H1 (cell line): Measurements from ENCODE around the gene TRIM65. TPM values are rescaled to one million over a fixed set of nuclear protein-coding genes. Genes with fewer than 3 reads are reported as not detected.
"Not testable (repeated sequence)": the region's sequence is repeated elsewhere in the genome, so short reads cannot be mapped to it uniquely, and the experiment has no call there.

Experiments
- CTCF ChIA-PET: fragments of 300-600 bp; sonication (Branson Sonifier 250); formaldehyde crosslinking; loops from one replicate; lab custom pipeline; 2021; ENCODE audit not compliant: partially characterized antibody; lab: Charles Lee
- POLR2A ChIA-PET: fragments of 300-600 bp; sonication (Branson Sonifier 250); formaldehyde crosslinking; loops from one replicate; lab custom pipeline; 2021; ENCODE audit warnings: inconsistent platforms; ENCODE audit not compliant: partially characterized antibody; lab: Charles Lee
- DNase-seq, 2 experiments: peaks; one replicate each; pipeline versions ENCODE4 v3.0.0 to v3.0.0-alpha.2; 2010 to 2022; ENCODE audit warnings: low spot score in 2 of 2, low read depth in 1 of 2, mixed read lengths in 1 of 2
- FAIRE-seq: peaks from 2 replicates; lab custom pipeline; 2011; peaks lifted over from hg19 to GRCh38; lab: Jason Lieb, UNC
- H2AFZ ChIP-seq: 2 replicates; pipeline ENCODE4 v1.8.1; 2012; ENCODE audit warnings: low read length, inconsistent platforms
- H2AK5ac ChIP-seq: 2 replicates; pipeline ENCODE4 v1.6.1; 2013; ENCODE audit warnings: low read depth, low read length
- H2BK120ac ChIP-seq: replicated peaks from 2 replicates; pipeline ENCODE3; 2013; ENCODE audit warnings: low read depth, low read length, inconsistent platforms
- H2BK12ac ChIP-seq: 2 replicates; pipeline ENCODE4 v1.6.1; 2013; ENCODE audit warnings: low read depth, low read length
- H2BK15ac ChIP-seq: 2 replicates; pipeline ENCODE4 v1.6.1; 2013; ENCODE audit warnings: low read length
- H2BK20ac ChIP-seq: 2 replicates; pipeline ENCODE4 v1.6.1; 2013; ENCODE audit warnings: low read length
- H2BK5ac ChIP-seq: 2 replicates; pipeline ENCODE4 v1.6.1; 2013; ENCODE audit warnings: low read depth, low read length
- H3K14ac ChIP-seq: 2 replicates; pipeline ENCODE4 v1.6.1; 2013; ENCODE audit warnings: inconsistent platforms; ENCODE audit not compliant: insufficient read length
- H3K18ac ChIP-seq: 2 replicates; pipeline ENCODE4 v1.6.1; 2013; ENCODE audit warnings: low read length; ENCODE audit errors: extremely low read depth
- H3K23ac ChIP-seq: 2 replicates; pipeline ENCODE4 v1.6.1; 2013; ENCODE audit warnings: inconsistent platforms; ENCODE audit not compliant: insufficient read length
- H3K23me2 ChIP-seq: 2 replicates; pipeline ENCODE4 v1.6.1; 2013; ENCODE audit warnings: low read depth, low read length
- H3K27ac ChIP-seq: 2 replicates; pipeline ENCODE4 v1.6.1; 2011; ENCODE audit warnings: low read depth, low read length, inconsistent platforms
- H3K27me3 ChIP-seq, 4 experiments: replicated peaks in 1 of 4; 1 replicate in 1 of 4; 2 replicates in 3 of 4; pipeline versions ENCODE4 v1.6.1 to v1.8.1; 2011 to 2013; ENCODE audit warnings: low read length in 3 of 4, mild to moderate bottlenecking in 3 of 4, inconsistent platforms in 2 of 4, mixed read lengths in 2 of 4, moderate library complexity in 1 of 4; ENCODE audit not compliant: control insufficient read depth in 3 of 4, insufficient read depth in 3 of 4; ENCODE audit errors: extremely low read depth in 1 of 4
- H3K36me3 ChIP-seq, 4 experiments: 2 replicates each; pipeline versions ENCODE4 v1.6.1 to v1.8.1; 2011 to 2013; ENCODE audit warnings: mild to moderate bottlenecking in 4 of 4, low read length in 3 of 4, moderate library complexity in 2 of 4, control low read depth in 1 of 4, inconsistent platforms in 1 of 4; ENCODE audit not compliant: insufficient read depth in 4 of 4, control insufficient read depth in 2 of 4
- H3K4ac ChIP-seq: replicated peaks from 2 replicates; pipeline ENCODE3; 2013; ENCODE audit warnings: low read length, low read depth, mixed read lengths, inconsistent platforms; ENCODE audit not compliant: insufficient read length
- H3K4me1 ChIP-seq, 4 experiments: replicated peaks in 1 of 4; 1 replicate in 1 of 4; 2 replicates in 3 of 4; pipeline versions ENCODE4 v1.6.1 to v1.8.1; 2011 to 2013; ENCODE audit warnings: low read length in 3 of 4, inconsistent platforms in 2 of 4, mixed read lengths in 1 of 4; ENCODE audit not compliant: insufficient read depth in 4 of 4, control insufficient read depth in 3 of 4
- H3K4me2 ChIP-seq, 2 experiments: 2 replicates each; pipeline versions ENCODE4 v1.6.1 to v1.8.1; 2011 to 2013; ENCODE audit warnings: low read depth in 2 of 2, low read length in 2 of 2, control low read depth in 1 of 2, inconsistent platforms in 1 of 2, mild to moderate bottlenecking in 1 of 2; ENCODE audit not compliant: insufficient read depth in 1 of 2
- H3K4me3 ChIP-seq, 4 experiments: fragments of 200-600, 300-600 bp in 1 of 4; sonication (generic), shearing (Covaris generic), sonication (Bioruptor Twin) in 1 of 4; 2 replicates each; pipeline versions ENCODE4 v1.5.1 to v1.8.1; 2011 to 2016; ENCODE audit warnings: low read length in 4 of 4, low read depth in 3 of 4, control low read depth in 2 of 4, inconsistent platforms in 2 of 4, mild to moderate bottlenecking in 2 of 4, mixed read lengths in 1 of 4, moderate library complexity in 1 of 4; ENCODE audit not compliant: insufficient read depth in 2 of 4; ENCODE audit errors: extremely low read depth in 1 of 4
- H3K56ac ChIP-seq: replicated peaks from 2 replicates; pipeline ENCODE3; 2013; ENCODE audit warnings: low read depth, mild to moderate bottlenecking, mixed read lengths, low read length, inconsistent platforms; ENCODE audit not compliant: insufficient read length
- H3K79me1 ChIP-seq: 2 replicates; pipeline ENCODE4 v1.6.1; 2013; ENCODE audit warnings: low read depth, low read length, control low read depth
- H3K79me2 ChIP-seq, 2 experiments: 2 replicates each; pipeline versions ENCODE4 v1.6.1 to v1.8.1; 2012 to 2013; ENCODE audit warnings: low read length in 2 of 2, mild to moderate bottlenecking in 2 of 2, inconsistent platforms in 1 of 2; ENCODE audit not compliant: insufficient read depth in 2 of 2, control insufficient read depth in 1 of 2
- H3K9ac ChIP-seq, 4 experiments: replicated peaks in 1 of 4; 1 replicate in 1 of 4; 2 replicates in 3 of 4; pipeline versions ENCODE4 v1.6.1 to v1.8.1; 2011 to 2013; ENCODE audit warnings: low read depth in 3 of 4, low read length in 3 of 4, control low read depth in 2 of 4, mild to moderate bottlenecking in 2 of 4, moderate library complexity in 2 of 4, inconsistent platforms in 1 of 4; ENCODE audit errors: extremely low read depth in 1 of 4
- H3K9me3 ChIP-seq, 2 experiments: 2 replicates each; pipeline versions ENCODE4 v1.6.1 to v1.8.1; 2012 to 2013; ENCODE audit warnings: mild to moderate bottlenecking in 2 of 2, moderate library complexity in 2 of 2, control low read depth in 1 of 2, inconsistent platforms in 1 of 2, low read depth in 1 of 2, low read length in 1 of 2, mixed read lengths in 1 of 2; ENCODE audit not compliant: insufficient read depth in 2 of 2
- H4K20me1 ChIP-seq, 2 experiments: replicated peaks in 1 of 2; 2 replicates each; pipeline versions ENCODE3 to v1.8.1; 2011 to 2013; ENCODE audit warnings: inconsistent platforms in 2 of 2, low read length in 2 of 2, mild to moderate bottlenecking in 1 of 2; ENCODE audit not compliant: insufficient read depth in 2 of 2, control insufficient read depth in 1 of 2
- H4K5ac ChIP-seq: 2 replicates; pipeline ENCODE4 v1.6.1; 2013; ENCODE audit warnings: low read length, low read depth, mixed read lengths, inconsistent platforms; ENCODE audit not compliant: insufficient read length
- H4K8ac ChIP-seq: 2 replicates; pipeline ENCODE4 v1.8.0; 2013; ENCODE audit warnings: mild to moderate bottlenecking, moderate library complexity, low read length, inconsistent platforms; ENCODE audit not compliant: insufficient read depth; ENCODE audit errors: extremely low read depth
- H4K91ac ChIP-seq: replicated peaks from 2 replicates; pipeline ENCODE3; 2013; ENCODE audit warnings: low read length, mixed read lengths, inconsistent platforms; ENCODE audit not compliant: insufficient read length
- WGBS, 2 experiments: shearing (Covaris generic) in 1 of 2; methylation state at CpG; one replicate each; pipeline versions ENCODE4 v1.1.6 to v1.1.7; 2013 to 2015; ENCODE audit warnings: low lambda C conversion rate in 2 of 2, mixed read lengths in 2 of 2, inconsistent platforms in 1 of 2, low coverage in 1 of 2, missing lambda C conversion rate in 1 of 2; ENCODE audit not compliant: insufficient replicate concordance in 2 of 2, insufficient coverage in 1 of 2, insufficient read length in 1 of 2; ENCODE audit errors: extremely low coverage in 1 of 2, missing lambda C conversion rate in 1 of 2; 5-methylcytosine and 5-hydroxymethylcytosine counted together
- polyA plus RNA-seq, 7 experiments: library from polyadenylated mRNA; depleted of rRNA in 3 of 7; stranded (reverse) in 5 of 7; unstranded in 2 of 7; fragments of >200 nt in 5 of 7; fragments of 200-250 nt in 2 of 7; gene quantifications; 1 replicate in 5 of 7; 2 replicates in 1 of 7; 4 replicates in 1 of 7; pipeline versions ENCODE4 v1.2.1 to v1.2.3, GENCODE V29; 2011 to 2013; ENCODE audit warnings: missing spikeins in 2 of 7, mixed read lengths in 2 of 7
- total RNA-seq: library from RNA; stranded (reverse); fragmentation: NEBNext Ultra II Directional; extraction: Animal tissue kit (Norgen Biotek cat#: 25700); gene quantifications from 2 replicates; pipeline ENCODE4 v1.2.1, GENCODE V29; 2021

TRIM65 gene
- total and polyA plus RNA-seq, 2 of the 8 experiments (the other 6 are each of a cell fraction or from before 2014, with no cell fraction given), result 21.2 to 48.6 TPM

GRCh38 chr17:75870228-75870627 is 26.5 kb downstream of the TRIM65 start:
- H3K4ac ChIP-seq, H2BK5ac ChIP-seq, H3K27me3 ChIP-seq, H3K14ac ChIP-seq, H3K4me3 ChIP-seq, H3K23me2 ChIP-seq, FAIRE-seq, H3K9me3 ChIP-seq, H3K4me1 ChIP-seq, H2BK12ac ChIP-seq, H2BK20ac ChIP-seq, H3K56ac ChIP-seq, H4K8ac ChIP-seq, H2BK15ac ChIP-seq, H2BK120ac ChIP-seq, H3K18ac ChIP-seq, H3K36me3 ChIP-seq, H4K5ac ChIP-seq, H3K79me1 ChIP-seq, H3K79me2 ChIP-seq, H3K27ac ChIP-seq, DNase-seq, H3K23ac ChIP-seq, H2AFZ ChIP-seq, H2AK5ac ChIP-seq, H3K4me2 ChIP-seq, H4K20me1 ChIP-seq, H4K91ac ChIP-seq, H3K9ac ChIP-seq: not testable (repeated sequence)
- POLR2A ChIA-PET, result interaction anchor here (1.1 to 2.1 kb wide), 5 partner anchors 9 to 84 kb away, joined by 3 to 16 read pairs (median 3); partner anchors contain the start of gene TRIM65
- CTCF ChIA-PET, result interaction anchor here (0.6 to 11.3 kb wide), 7 partner anchors 9 to 320 kb away, joined by 3 to 157 read pairs (median 3); no protein-coding TSS in a partner anchor
- WGBS, 2 experiments, result 89% methylated on average over 10 of the region's 10 CpGs; no CpG with 5 or more reads in 1 of the 2 experiments
